PC-3 (cell line): ENCODE data around the gene ST6GALNAC5.

ENCODE experiments used
- CTCF ChIP-seq: fragments of 300-600 bp; sonication (generic); conservative IDR thresholded peaks from 2 replicates; pipeline ENCODE4 v1.5.1; 2017; ENCODE audit warnings: antibody characterized with exemption, low read depth, mild to moderate bottlenecking, low read length
- EZH2 ChIP-seq: fragments of 300-600 bp; sonication (generic); IDR thresholded peaks from one replicate; pipeline ENCODE4 v1.6.1; 2017; ENCODE audit warnings: antibody characterized with exemption, mild to moderate bottlenecking, low read length; ENCODE audit not compliant: unreplicated experiment
- EZH2phosphoT487 ChIP-seq: fragments of 300-600 bp; sonication (generic); IDR thresholded peaks from 2 replicates; pipeline ENCODE4 v1.6.1; 2018; ENCODE audit warnings: mild to moderate bottlenecking, antibody characterized with exemption, low read length, borderline replicate concordance

GRCh38 chr1:77057994-77058585 lies 190.8 kb downstream of the ST6GALNAC5 start:
- TF ChIP-seq EZH2 (no peak), CTCF (no peak), EZH2phosphoT487 (no peak)
